Activated CD4-positive, alpha-beta T cell treated with anti-CD3 and anti-CD28 coated beads, Interleukin-2, amount 50 U/mL, for 16 hours (primary cell): ENCODE results near the gene PDZD7.

ENCODE experiments used
- DNase-seq: peaks from one replicate; pipeline ENCODE4 v3.0.0-alpha.2; 2020

PDZD7 gene

GRCh38 chr10:100999742-101000126 lies 31.2 kb downstream of the PDZD7 start, which contains the start of gene LZTS2:
Gene LZTS2 (plus strand): TSS chr10:100999808. CDS start chr10:101002539, 2,731 bp downstream.
- DNase-seq: no peak

DNA sequence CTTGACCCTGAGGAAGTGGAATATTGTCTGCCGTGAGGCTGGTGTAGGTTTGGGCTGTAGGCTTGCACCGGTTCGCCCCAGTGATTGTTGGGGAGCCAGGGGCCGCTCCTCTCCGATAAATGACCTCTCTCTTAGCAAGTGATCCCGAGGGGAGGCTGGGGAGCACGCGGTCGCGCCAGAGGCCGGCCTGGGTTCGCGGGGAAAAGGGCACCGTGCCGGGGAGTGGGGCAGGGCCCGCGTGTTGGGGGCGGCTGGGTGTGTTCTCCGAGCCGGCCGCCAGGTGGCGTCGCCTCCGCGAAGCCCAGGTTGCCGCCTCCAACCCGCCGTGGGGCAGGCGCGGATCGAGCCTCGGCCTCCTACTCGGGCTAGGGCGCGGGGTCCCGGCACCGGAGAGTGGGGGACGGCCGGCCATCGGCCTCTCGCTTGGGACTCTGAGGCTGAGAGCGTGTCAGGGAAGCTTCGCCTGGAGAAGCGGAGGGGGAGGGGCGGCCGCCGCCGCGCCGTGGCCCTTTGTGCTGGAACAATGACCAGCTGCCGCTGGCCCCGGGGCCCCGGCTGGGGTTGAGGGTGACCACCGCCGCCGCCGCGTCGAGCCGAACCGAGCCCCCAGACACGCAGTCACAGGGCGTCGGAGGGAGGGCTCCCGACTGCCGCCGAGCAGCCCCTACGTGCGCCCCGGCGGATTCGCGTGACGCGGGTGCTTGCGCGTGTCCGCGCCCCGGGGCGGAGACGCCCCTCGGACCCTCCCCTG lies 31.8 kb downstream of the PDZD7 start:
- peak; percentile 73 for DNase-seq

- peak; percentile 60 for DNase-seq
Observed at GRCh38 chr10:100998183-100998990, 32.5 kb downstream of the PDZD7 start.

DNA sequence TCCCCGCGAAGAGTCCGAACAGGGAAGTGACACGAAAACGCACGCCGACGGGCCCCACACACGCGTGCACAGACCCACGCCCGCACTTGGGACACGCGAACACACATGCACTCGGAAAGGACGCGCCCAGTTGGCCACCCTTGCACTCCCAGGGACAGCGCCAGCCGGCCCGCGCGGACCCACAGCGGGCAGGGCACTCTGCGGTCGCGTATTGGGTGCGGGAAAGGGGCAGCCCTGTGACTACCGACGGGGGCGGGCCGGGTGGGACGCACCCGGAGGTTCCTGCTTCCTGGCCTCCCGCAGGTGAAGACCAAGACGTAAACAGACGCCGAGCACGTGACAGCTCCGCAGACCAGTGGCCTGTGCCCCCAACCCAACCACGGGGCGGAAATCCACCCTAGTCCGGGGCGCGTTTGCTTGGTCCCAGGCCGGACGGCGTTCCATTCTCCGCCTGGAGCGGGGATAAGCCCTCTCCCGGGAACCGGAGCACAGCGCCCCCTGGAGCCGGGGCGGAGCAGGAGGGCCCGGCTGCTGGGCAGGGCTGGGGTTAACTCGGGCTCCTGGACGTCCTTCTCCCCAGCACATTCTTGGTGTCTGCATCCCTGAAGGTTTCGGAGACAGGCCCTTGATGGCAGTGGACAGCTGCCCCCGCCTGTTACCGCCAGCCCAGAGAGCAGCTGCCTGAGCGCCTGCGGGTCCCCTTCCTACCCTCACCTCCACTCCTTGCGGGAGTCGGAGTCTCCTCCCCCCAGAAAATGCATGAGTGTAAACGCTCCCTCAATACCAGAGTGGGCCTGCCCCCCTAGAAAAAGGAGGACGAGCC lies 33.4 kb downstream of the PDZD7 start:
- peak; percentile 72 for DNase-seq

DNA sequence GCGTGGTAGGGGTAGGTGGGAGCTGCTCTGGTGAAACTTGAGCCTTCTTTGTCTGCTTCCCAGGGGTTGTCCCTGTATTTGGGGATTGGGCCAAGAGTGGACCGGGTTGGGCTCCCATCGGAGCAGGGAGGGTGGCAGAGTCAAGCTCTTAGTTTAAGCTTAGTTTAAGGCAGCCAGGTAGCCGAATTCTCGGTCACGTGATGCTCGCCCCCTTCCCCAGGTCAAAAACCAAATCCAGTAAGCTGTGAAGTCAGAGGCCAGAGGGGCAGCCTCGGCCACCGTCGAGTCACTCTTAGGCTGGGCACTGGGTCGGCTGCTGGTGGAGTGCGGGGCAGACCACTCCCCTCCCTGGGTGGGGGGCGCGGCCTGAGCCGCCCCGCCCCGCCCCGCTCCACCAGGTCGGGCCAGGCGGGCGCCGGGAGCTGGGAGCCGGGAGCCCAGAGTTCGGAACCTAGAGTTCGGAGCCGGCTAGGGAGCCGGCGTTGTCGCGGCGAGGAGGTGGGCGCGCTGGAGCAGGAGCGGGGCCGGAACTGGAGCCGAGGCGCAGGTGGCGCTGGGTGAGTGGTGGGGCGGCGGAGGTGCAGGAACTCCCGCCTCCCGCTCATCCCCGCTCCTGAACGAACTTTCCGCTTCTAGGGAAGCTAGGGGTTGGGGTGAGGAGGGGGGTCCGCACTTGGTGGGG lies 34.1 kb downstream of the PDZD7 start:
- peak; percentile 24 for DNase-seq

DNA sequence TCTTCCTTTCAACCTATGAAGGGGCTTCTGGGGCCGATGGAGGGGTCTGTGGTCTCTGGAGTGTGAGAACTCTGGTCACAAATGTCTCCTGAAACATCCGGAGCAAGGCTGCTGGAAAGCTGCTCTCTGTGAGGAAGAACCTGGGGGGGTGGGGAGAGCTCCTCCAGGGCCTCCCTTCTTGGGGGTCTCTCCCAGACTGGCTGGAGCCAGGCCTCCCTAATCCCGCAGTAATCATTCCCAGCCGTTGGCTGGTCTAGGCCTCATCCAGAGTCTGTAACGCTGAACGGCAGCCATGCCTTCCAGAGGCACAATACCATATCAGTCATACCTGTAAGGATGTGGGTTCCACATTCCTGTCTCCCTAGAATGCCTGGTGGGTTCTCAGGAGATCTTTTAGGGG lies 35.7 kb downstream of the PDZD7 start:
- no peak for DNase-seq

DNA sequence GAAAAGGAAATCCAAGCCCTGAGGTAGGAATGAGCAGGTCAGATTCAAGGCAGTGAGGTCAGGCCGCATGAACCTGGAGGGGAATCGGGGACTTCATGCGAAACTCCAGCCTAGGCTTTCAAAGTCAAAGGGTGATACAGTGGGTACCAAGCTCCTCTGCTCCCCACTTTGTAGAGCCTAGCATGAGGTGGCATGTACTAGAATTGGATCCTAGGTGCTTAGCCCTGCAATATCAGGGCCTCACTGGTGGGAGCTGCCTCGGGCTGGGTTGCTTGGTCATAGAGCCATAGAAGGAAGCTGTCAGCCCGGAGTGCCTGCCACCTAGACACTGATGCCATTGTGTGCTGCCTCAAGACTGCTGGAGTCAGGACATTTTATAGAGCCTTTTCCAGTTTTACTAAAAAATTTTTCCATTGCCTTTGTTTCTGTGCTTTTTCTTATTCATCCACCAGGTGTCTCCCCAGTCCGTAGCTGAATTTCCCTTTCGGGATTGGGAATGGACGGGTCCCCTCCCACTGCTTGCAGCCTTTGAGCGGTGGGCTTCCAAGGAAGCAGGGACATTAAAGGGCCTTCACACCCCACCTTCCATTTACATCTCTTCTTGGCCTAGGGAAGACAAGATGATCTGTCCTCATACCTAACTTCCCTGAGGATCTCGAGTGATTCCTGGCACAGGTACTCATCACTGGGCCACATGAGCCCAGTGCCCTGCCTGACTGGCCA lies 36.8 kb downstream of the PDZD7 start:
- DNase-seq: no peak

DNA sequence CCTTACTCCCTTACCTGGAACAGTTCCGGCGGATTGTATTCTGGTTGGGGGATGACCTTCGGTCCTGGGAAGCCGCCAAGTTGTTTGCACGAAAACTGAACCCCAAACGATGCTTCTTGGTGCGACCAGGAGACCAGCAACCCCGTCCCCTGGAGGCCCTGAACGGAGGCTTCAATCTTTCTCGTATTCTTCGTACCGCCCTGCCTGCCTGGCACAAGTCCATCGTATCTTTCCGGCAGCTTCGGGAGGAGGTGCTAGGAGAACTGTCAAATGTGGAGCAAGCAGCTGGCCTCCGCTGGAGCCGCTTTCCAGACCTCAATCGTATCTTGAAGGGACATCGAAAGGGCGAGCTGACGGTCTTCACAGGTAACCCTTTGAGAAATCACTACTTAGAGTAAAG lies 41.8 kb downstream of the PDZD7 start:
- DNase-seq: no peak

DNA sequence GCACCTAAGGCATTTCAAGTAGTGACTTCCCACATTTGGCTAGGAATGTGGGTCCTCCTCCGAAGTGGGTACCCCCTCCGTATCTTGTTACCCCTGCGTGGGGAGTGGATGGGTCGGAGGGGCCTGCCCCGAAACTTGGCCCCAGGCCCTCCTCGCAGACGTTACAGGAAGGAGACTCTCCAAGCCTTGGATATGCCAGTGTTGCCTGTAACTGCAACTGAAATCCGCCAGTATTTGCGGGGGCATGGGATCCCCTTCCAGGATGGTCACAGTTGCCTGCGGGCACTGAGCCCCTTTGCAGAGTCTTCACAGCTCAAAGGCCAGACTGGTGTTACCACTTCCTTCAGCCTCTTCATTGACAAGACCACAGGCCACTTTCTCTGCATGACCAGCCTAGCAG lies 42.8 kb downstream of the PDZD7 start:
- no peak for DNase-seq

DNA sequence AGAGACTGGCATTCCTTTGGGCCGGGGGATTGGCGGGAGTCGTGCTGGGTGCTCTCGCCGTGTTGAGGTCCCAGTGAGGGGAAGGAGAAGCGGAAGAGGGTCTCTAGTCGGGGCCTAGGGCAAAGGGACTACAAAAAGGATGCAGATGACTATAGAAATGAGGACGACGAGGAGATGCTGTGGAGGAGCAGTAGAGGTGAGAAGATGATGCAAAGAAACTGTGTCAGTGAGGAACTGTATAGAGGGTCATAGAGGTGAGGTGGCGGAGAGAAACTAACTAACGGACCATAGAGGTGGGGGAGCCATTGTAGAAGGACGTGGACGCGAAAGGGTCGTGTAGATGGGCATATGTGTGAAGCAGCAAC lies 43.3 kb downstream of the PDZD7 start:
- DNase-seq: no peak

GRCh38 chr10:100986952-100987684 lies 43.8 kb downstream of the PDZD7 start, which contains the start of the genes MRPL43 and TWNK:
Gene MRPL43 (minus strand): TSS chr10:100987497. CDS start chr10:100987443, 54 bp downstream.
Gene TWNK (plus strand): TSS chr10:100987543. CDS start chr10:100988211, 668 bp downstream.
- DNase-seq: peak; percentile 86

DNA sequence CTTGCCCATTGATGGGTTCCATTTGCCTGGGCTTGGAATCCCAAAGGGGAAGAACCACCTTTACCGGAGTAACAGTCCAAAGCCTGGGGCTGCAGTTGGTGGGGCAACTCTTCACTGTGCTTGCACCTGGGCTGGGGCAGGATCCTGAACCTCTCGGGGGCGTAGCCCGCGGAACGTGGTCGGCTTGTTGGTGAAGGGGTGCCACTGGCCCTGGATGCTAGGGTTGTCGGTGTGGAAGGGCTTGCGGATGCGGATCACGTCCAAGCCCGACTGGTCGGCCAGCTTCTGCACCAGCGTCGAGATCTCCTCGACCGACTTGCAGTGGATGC lies 44.3 kb downstream of the PDZD7 start:
- no peak for DNase-seq

DNA sequence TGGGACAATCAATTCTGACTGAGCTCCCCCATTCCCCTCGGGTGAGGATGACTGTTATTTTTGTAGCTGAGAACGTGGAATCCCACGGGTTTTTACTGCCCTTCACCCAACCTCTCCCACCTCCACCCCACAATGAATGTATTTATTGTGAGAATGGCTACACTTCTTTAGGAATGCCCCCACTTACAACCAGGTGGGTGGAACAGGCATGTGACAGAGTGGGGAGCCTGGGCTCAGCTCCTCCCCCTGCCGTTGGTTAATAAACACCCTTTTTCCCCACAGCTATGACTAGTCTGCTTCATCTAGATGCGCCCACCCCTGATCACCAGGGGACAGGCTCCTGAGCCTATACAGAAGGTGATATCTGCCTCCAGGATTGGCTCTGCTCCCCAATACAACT lies 45.6 kb downstream of the PDZD7 start:
- no peak for DNase-seq

DNA sequence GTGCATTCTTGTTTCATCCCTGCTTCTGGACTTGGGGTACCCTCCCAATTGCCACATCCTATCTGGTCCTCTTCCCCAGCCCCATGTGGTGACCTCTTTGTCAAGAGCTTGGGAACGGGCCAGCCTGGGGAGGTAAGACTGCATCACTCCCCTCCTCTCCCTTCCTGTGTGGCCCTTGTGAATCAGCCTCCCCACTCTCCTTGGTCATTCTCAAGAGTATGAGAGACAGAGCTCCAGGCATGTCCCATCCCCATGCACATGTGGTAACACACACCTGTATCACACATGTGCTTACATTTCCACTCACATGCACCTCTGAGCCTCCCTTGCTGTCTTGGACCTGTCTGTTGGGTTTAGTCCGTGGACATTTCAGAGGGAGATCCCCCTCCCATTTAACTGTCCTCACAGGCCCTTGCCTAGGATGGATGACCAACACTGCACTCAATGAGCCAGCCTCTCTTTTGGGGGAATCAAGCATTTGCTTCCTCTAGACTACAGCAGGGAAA lies 46.2 kb downstream of the PDZD7 start:
- no peak for DNase-seq

DNA sequence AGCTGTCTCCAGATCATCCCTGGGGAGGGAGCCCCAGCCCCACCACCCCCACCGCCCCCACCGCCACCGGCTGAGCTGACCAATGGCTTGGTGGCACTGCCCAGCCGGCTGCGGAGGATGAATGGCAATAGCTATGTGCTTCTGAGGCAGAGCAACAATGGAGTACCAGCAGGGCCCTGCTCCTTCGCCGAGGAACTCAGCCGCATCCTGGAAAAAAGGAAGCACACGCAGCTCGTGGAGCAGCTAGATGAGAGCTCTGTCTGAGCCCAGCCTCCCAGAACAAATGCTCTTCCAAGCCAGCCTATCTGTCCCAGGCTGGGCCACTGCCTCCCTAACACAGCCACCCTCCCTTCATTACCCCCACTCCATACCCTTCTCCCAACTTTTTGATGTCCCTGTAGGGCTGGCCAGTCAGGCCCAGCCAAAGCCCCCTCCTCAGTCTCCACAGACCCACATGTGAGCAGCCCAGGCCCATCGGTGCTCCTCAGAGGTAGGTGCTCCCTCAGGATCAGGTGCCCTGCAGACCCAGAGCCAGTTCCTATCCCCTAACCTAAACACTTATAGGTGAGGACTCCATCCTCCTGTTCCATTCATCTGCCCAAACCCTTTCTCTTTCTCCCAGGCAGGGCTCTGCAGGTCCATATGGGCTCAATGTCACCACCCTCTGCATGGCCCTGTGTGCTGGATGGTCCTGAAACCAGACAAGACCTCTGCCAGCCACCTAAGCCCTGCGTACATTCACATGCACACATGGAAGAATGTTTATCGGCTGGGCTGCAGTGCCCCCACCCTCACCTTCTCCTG lies 46.9 kb downstream of the PDZD7 start:
- no peak for DNase-seq

DNA sequence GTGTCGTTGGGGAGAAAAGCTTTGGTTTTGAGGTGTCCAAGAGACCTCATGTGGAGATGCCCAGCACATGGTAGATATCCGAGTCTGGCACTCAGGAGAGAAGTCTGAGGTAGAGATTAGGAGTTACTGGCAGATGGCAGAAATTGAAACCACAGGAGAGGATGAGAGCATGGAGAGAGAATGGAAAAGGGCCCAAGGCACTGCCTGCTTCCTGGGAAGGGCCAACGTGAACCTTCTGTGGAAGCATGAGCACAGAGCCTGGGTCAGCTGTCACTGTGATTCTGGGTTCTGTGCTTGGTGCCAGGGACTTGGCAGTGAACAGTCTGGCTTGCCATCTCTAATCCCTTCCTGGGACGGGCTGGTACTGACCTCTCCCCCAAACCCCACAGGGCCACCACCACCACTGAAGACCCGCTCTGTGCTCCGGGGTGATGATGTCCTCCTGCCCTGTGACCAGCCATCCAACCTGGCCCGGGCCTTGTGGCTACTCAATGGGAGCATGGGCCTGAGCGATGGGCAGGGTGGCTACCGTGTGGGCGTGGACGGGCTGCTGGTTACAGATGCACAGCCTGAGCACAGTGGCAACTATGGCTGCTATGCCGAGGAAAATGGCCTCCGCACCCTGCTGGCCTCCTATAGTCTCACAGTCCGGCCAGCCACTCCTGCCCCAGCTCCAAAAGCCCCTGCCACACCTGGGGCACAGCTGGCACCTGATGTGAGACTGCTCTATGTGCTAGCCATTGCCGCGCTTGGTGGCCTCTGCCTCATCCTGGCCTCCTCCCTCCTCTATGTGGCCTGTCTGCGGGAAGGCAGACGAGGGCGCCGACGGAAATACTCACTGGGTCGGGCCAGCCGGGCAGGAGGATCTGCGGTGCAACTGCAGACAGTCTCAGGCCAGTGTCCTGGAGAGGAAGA lies 47.8 kb downstream of the PDZD7 start:
- DNase-seq: no peak

- DNase-seq: no peak
Observed at GRCh38 chr10:100981178-100981772, 49.7 kb downstream of the PDZD7 start.

GRCh38 chr10:100980711-100981110 lies 50.2 kb downstream of the PDZD7 start:
- no peak for DNase-seq

DNA sequence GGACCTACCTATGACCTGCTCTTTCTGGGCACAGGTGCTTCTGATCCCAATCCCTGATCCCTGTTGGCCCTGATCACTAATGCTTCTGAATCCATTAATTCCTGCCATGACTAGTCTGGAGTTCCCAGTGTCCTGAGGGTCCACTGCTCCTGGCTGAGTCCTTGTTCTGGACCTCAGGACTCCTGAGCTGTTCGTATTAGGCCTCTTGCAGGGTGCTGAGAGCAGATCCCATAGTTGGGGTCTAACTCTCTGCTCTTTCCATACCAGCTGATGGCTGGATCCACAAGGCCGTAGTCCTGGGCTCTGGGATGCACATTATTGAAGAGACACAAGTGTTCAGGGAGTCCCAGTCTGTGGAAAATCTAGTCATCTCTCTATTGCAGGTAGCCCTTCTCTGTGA lies 50.6 kb downstream of the PDZD7 start:
- no peak for DNase-seq
